Esophagus muscularis mucosa (tissue), 3 donors: ENCODE measurements around the gene CCR6.

Source experiments
- EP300 ChIP-seq: sonication (generic); formaldehyde crosslinking; IDR thresholded peaks from one replicate; pipeline ENCODE4 v1.6.1; 2017; ENCODE audit warnings: antibody characterized with exemption
- TF ChIP-seq, protein P1 (sequence below), 3 experiments: fragments of 200-600 bp in 2 of 3; fragments of 450-650 bp in 1 of 3; sonication (generic) in 2 of 3; IDR thresholded peaks; one replicate each; pipeline ENCODE4 v1.5.1; 2017 to 2019; ENCODE audit warnings: antibody characterized with exemption in 3 of 3, mild to moderate bottlenecking in 2 of 3, moderate library complexity in 1 of 3

DNA sequence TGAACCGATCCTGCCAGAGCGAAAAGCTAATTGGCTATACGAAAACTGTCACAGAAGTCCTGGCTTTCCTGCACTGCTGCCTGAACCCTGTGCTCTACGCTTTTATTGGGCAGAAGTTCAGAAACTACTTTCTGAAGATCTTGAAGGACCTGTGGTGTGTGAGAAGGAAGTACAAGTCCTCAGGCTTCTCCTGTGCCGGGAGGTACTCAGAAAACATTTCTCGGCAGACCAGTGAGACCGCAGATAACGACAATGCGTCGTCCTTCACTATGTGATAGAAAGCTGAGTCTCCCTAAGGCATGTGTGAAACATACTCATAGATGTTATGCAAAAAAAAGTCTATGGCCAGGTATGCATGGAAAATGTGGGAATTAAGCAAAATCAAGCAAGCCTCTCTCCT, 14.2 kb downstream of the CCR6 start:
- TF ChIP-seq, protein P1, sequence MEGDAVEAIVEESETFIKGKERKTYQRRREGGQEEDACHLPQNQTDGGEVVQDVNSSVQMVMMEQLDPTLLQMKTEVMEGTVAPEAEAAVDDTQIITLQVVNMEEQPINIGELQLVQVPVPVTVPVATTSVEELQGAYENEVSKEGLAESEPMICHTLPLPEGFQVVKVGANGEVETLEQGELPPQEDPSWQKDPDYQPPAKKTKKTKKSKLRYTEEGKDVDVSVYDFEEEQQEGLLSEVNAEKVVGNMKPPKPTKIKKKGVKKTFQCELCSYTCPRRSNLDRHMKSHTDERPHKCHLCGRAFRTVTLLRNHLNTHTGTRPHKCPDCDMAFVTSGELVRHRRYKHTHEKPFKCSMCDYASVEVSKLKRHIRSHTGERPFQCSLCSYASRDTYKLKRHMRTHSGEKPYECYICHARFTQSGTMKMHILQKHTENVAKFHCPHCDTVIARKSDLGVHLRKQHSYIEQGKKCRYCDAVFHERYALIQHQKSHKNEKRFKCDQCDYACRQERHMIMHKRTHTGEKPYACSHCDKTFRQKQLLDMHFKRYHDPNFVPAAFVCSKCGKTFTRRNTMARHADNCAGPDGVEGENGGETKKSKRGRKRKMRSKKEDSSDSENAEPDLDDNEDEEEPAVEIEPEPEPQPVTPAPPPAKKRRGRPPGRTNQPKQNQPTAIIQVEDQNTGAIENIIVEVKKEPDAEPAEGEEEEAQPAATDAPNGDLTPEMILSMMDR (IDR thresholded peaks at IDR 0.05) = no peak
- no peak for TF ChIP-seq EP300
